ENCODE measurements around the gene PHACTR1. TPM values are rescaled to one million over a fixed set of nuclear protein-coding genes. Genes with fewer than 3 reads are reported as not detected.

PHACTR1 gene
- total RNA-seq, 1 experiment from 2014 or later, result 2.6 TPM

DNA sequence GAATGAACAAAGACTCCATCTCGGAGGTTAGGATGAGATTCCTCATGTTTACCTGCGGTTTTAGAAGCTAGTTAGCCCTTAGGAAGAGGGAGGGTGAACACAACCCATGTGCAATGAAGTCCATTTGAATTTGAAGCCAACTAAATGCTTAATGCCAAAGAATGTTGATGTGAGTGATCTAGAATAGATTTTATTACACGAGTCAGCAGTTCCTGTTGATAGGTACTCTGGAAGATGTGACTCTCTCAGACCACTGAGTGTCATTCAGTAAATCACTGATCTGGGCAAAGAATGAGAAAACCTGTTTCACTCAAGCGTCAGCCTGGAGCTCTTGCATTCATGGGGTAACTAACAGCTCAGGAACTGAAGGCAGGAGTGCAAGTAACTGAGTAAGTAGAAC, 505.5 kb downstream of the PHACTR1 start:
- intact Hi-C loops (cut with micrococcal nuclease; ENCODE audit: unreplicated experiment), result no loop called here
- no peaks in the 10 kb centered on the region for H3K9me3 ChIP-seq (ENCODE audit: low read depth, low read length, poor library complexity, severe bottlenecking)
- no peak overlapping the region for H3K4me3 ChIP-seq (ENCODE audit: low read depth, low read length, poor library complexity, severe bottlenecking)
- no peaks in the 10 kb centered on the region for H3K27me3 ChIP-seq (replicated peaks; ENCODE audit: insufficient read depth, low read depth, low read length, poor library complexity)
- H3K36me3 ChIP-seq (ENCODE audit: insufficient read depth, low read length, poor library complexity, severe bottlenecking), result no peaks in the 10 kb centered on the region
- no peak overlapping the region for H3K27ac ChIP-seq (ENCODE audit: low read depth, low read length, poor library complexity, severe bottlenecking)
- POLR2A ChIA-PET (ENCODE audit: low non-redundant PET), result interaction anchor here (0.7 kb wide), 1 partner anchor 14 kb away, joined by 4 read pairs; no protein-coding TSS in a partner anchor
- CTCF ChIA-PET, result no interaction called here
- DNase-seq (ENCODE audit: low spot score), result no peak
- BruUV-seq (replicated peaks), result no TSS peak
- H3K4me1 ChIP-seq (ENCODE audit: insufficient read depth, low read length, poor library complexity, severe bottlenecking), result peaks cover 10% of the 10 kb centered on the region
- TF ChIP-seq, protein P1, sequence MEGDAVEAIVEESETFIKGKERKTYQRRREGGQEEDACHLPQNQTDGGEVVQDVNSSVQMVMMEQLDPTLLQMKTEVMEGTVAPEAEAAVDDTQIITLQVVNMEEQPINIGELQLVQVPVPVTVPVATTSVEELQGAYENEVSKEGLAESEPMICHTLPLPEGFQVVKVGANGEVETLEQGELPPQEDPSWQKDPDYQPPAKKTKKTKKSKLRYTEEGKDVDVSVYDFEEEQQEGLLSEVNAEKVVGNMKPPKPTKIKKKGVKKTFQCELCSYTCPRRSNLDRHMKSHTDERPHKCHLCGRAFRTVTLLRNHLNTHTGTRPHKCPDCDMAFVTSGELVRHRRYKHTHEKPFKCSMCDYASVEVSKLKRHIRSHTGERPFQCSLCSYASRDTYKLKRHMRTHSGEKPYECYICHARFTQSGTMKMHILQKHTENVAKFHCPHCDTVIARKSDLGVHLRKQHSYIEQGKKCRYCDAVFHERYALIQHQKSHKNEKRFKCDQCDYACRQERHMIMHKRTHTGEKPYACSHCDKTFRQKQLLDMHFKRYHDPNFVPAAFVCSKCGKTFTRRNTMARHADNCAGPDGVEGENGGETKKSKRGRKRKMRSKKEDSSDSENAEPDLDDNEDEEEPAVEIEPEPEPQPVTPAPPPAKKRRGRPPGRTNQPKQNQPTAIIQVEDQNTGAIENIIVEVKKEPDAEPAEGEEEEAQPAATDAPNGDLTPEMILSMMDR (conservative IDR thresholded peaks at IDR 0.05; ENCODE audit: low read depth, low read length), result no peak
- no peak for TF ChIP-seq EZH2 (IDR thresholded peaks at IDR 0.05; ENCODE audit: borderline replicate concordance, low read depth, low read length, poor library complexity, severe bottlenecking)

DNA sequence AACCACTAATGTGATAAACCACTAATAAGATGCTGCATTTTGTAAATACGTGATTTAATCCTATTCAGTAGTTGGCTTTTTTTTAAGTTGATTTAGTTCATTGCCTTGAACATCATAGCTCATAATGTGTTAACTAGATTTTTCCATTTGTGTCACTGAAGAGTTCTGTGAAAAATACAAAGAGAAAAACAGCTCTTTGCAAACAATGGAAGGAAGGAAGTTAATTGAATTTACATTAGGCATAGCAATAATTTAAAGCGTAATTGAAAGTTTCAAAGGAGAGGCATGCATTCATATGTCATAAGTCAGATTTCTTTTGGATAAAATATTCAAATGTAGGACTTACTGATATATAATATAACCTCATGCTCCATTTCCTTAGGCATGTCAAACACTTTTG, 509.5 kb downstream of the PHACTR1 start:
- no TSS peak for BruUV-seq (replicated peaks)
- intact Hi-C loops (cut with micrococcal nuclease; ENCODE audit: unreplicated experiment), result no loop called here
- H3K27me3 ChIP-seq (replicated peaks; ENCODE audit: insufficient read depth, low read depth, low read length, poor library complexity), result no peaks in the 10 kb centered on the region
- H3K9me3 ChIP-seq (ENCODE audit: low read depth, low read length, poor library complexity, severe bottlenecking), result no peaks in the 10 kb centered on the region
- H3K4me1 ChIP-seq (ENCODE audit: insufficient read depth, low read length, poor library complexity, severe bottlenecking), result peaks cover 12% of the 10 kb centered on the region
- DNase-seq (ENCODE audit: low spot score), result peak; percentile 54
- ChIA-PET CTCF (interaction anchor here (0.7 kb wide), 1 partner anchor 11 kb away, joined by 3 read pairs; no protein-coding TSS in a partner anchor), POLR2A (ENCODE audit: low non-redundant PET) (no interaction called here)
- H3K36me3 ChIP-seq (ENCODE audit: insufficient read depth, low read length, poor library complexity, severe bottlenecking), result no peaks in the 10 kb centered on the region
- no peak overlapping the region for H3K4me3 ChIP-seq (ENCODE audit: low read depth, low read length, poor library complexity, severe bottlenecking)
- no peak overlapping the region for H3K27ac ChIP-seq (ENCODE audit: low read depth, low read length, poor library complexity, severe bottlenecking)
- no peak for TF ChIP-seq EZH2 (IDR thresholded peaks at IDR 0.05; ENCODE audit: borderline replicate concordance, low read depth, low read length, poor library complexity, severe bottlenecking)
- TF ChIP-seq, protein P1 (conservative IDR thresholded peaks at IDR 0.05; ENCODE audit: low read depth, low read length), result no peak

DNA sequence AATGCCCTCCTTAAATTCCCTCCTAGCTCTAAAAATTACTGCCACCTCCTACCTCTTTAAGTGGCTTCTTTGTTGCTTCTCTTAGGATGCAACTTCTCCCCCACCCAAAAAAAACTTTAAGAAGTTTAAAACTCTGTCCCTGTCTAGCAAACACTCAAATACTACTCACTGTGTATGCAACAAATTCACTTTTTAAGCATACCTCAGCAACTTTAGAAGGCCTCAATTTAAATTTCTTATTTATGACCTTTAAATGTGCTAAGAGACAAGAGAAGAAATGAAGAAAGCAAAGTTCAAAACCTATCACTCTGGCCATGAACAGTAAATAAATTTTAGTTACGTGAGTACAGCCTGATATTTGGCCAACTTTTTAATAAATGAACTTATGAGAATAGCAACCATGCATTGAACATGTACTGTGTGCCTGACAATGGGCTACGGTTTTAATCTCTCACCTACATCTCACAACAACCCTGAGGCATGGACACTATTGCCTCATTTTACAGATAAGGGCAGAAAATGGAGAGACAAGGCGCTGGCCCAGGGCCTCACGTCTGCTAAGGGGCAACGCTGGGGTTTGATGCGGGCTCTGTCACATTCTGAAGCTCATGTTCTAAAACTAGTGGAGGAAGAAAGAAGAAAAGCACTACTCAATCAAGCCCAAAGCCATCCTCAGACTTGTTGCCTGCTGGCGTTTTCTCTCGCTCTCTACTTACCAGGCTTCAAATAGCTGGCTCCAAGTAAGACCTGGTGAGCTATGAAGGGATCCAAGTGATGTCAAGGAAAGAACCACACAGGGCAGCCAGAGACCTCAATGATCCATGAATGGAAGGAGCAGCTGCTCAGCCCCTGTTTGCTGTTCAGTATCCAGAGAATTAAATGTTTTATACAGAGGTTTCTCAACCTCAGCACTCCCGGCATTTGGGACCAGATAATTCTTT, 512.0 kb downstream of the PHACTR1 start:
- BruUV-seq (replicated peaks), result no TSS peak
- no peaks in the 10 kb centered on the region for H3K9me3 ChIP-seq (ENCODE audit: low read depth, low read length, poor library complexity, severe bottlenecking)
- no peak overlapping the region for H3K27ac ChIP-seq (ENCODE audit: low read depth, low read length, poor library complexity, severe bottlenecking)
- TF ChIP-seq, protein P1 (conservative IDR thresholded peaks at IDR 0.05; ENCODE audit: low read depth, low read length), result no peak
- TF ChIP-seq EZH2 (IDR thresholded peaks at IDR 0.05; ENCODE audit: borderline replicate concordance, low read depth, low read length, poor library complexity, severe bottlenecking), result no peak
- ChIA-PET CTCF (interaction anchor here (1.0 kb wide), 1 partner anchor 100 kb away, joined by 3 read pairs; the partner anchor contains the start of gene TBC1D7), POLR2A (ENCODE audit: low non-redundant PET) (no interaction called here)
- DNase-seq (ENCODE audit: low spot score), result no peak
- peaks cover 12% of the 10 kb centered on the region for H3K4me1 ChIP-seq (ENCODE audit: insufficient read depth, low read length, poor library complexity, severe bottlenecking)
- intact Hi-C loops (cut with micrococcal nuclease; ENCODE audit: unreplicated experiment), result loop anchor here (2.0 kb wide), 1 partner anchor 102 kb away; no protein-coding TSS in a partner anchor
- H3K36me3 ChIP-seq (ENCODE audit: insufficient read depth, low read length, poor library complexity, severe bottlenecking), result no peaks in the 10 kb centered on the region
- H3K4me3 ChIP-seq (ENCODE audit: low read depth, low read length, poor library complexity, severe bottlenecking), result no peak overlapping the region
- H3K27me3 ChIP-seq (replicated peaks; ENCODE audit: insufficient read depth, low read depth, low read length, poor library complexity), result no peaks in the 10 kb centered on the region
